Measurements from ENCODE around the gene GRIK3.
"Not testable (repeated sequence)": the region's sequence is repeated elsewhere in the genome, so short reads cannot be mapped to it uniquely, and the experiment has no call there.

Gene GRIK3

GRCh38 chr1:37034121-37035013, at the start of gene GRIK3:
Gene GRIK3, minus strand, starts transcription at chr1:37034515. Its CDS starts 407 bp downstream, at chr1:37034108.
- DNase-seq: peak; percentile 78

GRCh38 chr1:37084013-37084412, 49.7 kb upstream of the GRIK3 start:
- DNase-seq: no peak

GRCh38 chr1:37083603-37084002, 49.3 kb upstream of the GRIK3 start:
- no peak for DNase-seq

- not testable (repeated sequence) for DNase-seq
Observed at GRCh38 chr1:37080296-37080986, 46.1 kb upstream of the GRIK3 start.

GRCh38 chr1:37078866-37079265, 44.6 kb upstream of the GRIK3 start:
- DNase-seq: no peak

GRCh38 chr1:37076168-37076567, 41.9 kb upstream of the GRIK3 start:
- DNase-seq: no peak

- DNase-seq: peak; percentile 67
Observed at GRCh38 chr1:37073854-37074379, 39.6 kb upstream of the GRIK3 start.

GRCh38 chr1:37073152-37073853, 39.0 kb upstream of the GRIK3 start:
- DNase-seq: no peak

GRCh38 chr1:37071829-37072228, 37.5 kb upstream of the GRIK3 start:
- DNase-seq: no peak

GRCh38 chr1:37070126-37070525, 35.8 kb upstream of the GRIK3 start:
- peak; percentile 43 for DNase-seq

GRCh38 chr1:37069406-37069805, 35.1 kb upstream of the GRIK3 start:
- DNase-seq: no peak

- peak; percentile 54 for DNase-seq
Observed at GRCh38 chr1:37068897-37069296, 34.6 kb upstream of the GRIK3 start.

GRCh38 chr1:37068260-37068659, 33.9 kb upstream of the GRIK3 start:
- DNase-seq: no peak

GRCh38 chr1:37064039-37064438, 29.7 kb upstream of the GRIK3 start:
- no peak for DNase-seq

- no peak for DNase-seq
Observed at GRCh38 chr1:37059346-37059745, 25.0 kb upstream of the GRIK3 start.

GRCh38 chr1:37058424-37058988, 24.2 kb upstream of the GRIK3 start:
- DNase-seq: no peak

- DNase-seq: peak; percentile 74
Observed at GRCh38 chr1:37056325-37056724, 22.0 kb upstream of the GRIK3 start.

GRCh38 chr1:37055631-37056030, 21.3 kb upstream of the GRIK3 start:
- no peak for DNase-seq

GRCh38 chr1:37053173-37053572, 18.9 kb upstream of the GRIK3 start:
- DNase-seq: no peak

GRCh38 chr1:37052120-37052519, 17.8 kb upstream of the GRIK3 start:
- DNase-seq: no peak

- peak; percentile 53 for DNase-seq
Observed at GRCh38 chr1:37051346-37051745, 17.0 kb upstream of the GRIK3 start.

- no peak for DNase-seq
Observed at GRCh38 chr1:37047542-37047941, 13.2 kb upstream of the GRIK3 start.

- DNase-seq: no peak
Observed at GRCh38 chr1:37043101-37043500, 8.8 kb upstream of the GRIK3 start.
